B cell (primary cell): ENCODE results near the gene SIRPB2. TPM values are rescaled to one million over a fixed set of nuclear protein-coding genes. Genes with fewer than 3 reads are reported as not detected.

ENCODE experiments used
- ATAC-seq: fragments of 200-7000 bp; cut with Tn5 transposase; one replicate; pipeline ENCODE4 v1.10.0; 2021; ENCODE audit warnings: low read depth, mild to moderate bottlenecking, moderate number of reproducible peaks, moderate library complexity
- CTCF ChIA-PET: fragments of 350-600 bp; sonication (Branson Sonifier 250); formaldehyde crosslinking; loops from one replicate; lab custom pipeline; 2021; ENCODE audit warnings: antibody characterized with exemption, inconsistent platforms; lab: Charles Lee
- POLR2A ChIA-PET: fragments of 350-600 bp; sonication (Branson Sonifier 250); formaldehyde crosslinking; loops from one replicate; lab custom pipeline; 2021; ENCODE audit warnings: antibody characterized with exemption; lab: Charles Lee
- DNase-seq: peaks from one replicate; pipeline ENCODE4 v3.0.0; 2013
- H2AFZ ChIP-seq: 2 replicates; pipeline ENCODE4 v1.6.1; 2012; ENCODE audit warnings: mild to moderate bottlenecking, low read depth, low read length; ENCODE audit not compliant: insufficient read depth, poor library complexity, severe bottlenecking
- H3K27ac ChIP-seq, 2 donors: 1 replicate in 1 of 2; 2 replicates in 1 of 2; pipeline ENCODE4 v1.5.1; 2012 to 2013; ENCODE audit warnings: low read length in 2 of 2, mild to moderate bottlenecking in 2 of 2, moderate library complexity in 1 of 2
- H3K27me3 ChIP-seq, 4 experiments: fragments of 200-600 bp in 1 of 4; sonication (generic) in 1 of 4; replicated peaks in 1 of 4; 1 replicate in 2 of 4; 2 replicates in 2 of 4; pipeline versions ENCODE4 v1.6.1 to v1.7.0; 2013 to 2016; ENCODE audit warnings: low read length in 3 of 4, mild to moderate bottlenecking in 2 of 4, mixed read lengths in 1 of 4, moderate library complexity in 1 of 4; ENCODE audit not compliant: insufficient read depth in 4 of 4, control insufficient read depth in 3 of 4; ENCODE audit errors: control extremely low read depth in 1 of 4
- H3K36me3 ChIP-seq, 2 experiments: replicated peaks in 1 of 2; 1 replicate in 1 of 2; 2 replicates in 1 of 2; pipeline versions ENCODE4 v1.6.1 to v1.7.1; 2013; ENCODE audit warnings: low read length in 1 of 2; ENCODE audit not compliant: insufficient read depth in 2 of 2, control insufficient read depth in 1 of 2; ENCODE audit errors: control extremely low read depth in 1 of 2, extremely low read depth in 1 of 2
- H3K4me1 ChIP-seq, 2 donors: fragments of 200-600 bp in 1 of 2; sonication (generic) in 1 of 2; 1 replicate in 1 of 2; 2 replicates in 1 of 2; pipeline versions ENCODE4 v1.5.1 to v1.6.1; 2013 to 2017; ENCODE audit warnings: low read length in 2 of 2; ENCODE audit not compliant: control insufficient read depth in 2 of 2, insufficient read depth in 2 of 2
- H3K4me2 ChIP-seq: replicated peaks from 2 replicates; pipeline ENCODE3; 2012; ENCODE audit warnings: mild to moderate bottlenecking, low read depth, low read length; ENCODE audit not compliant: poor library complexity, severe bottlenecking
- H3K4me3 ChIP-seq, 5 experiments: fragments of 200-600 bp in 1 of 5; sonication (generic) in 1 of 5; 1 replicate in 3 of 5; 2 replicates in 2 of 5; pipeline versions ENCODE4 v1.5.1 to v1.7.0; 2011 to 2016; ENCODE audit warnings: low read length in 4 of 5, mild to moderate bottlenecking in 4 of 5, low read depth in 2 of 5, control low read depth in 1 of 5, moderate library complexity in 1 of 5; ENCODE audit not compliant: insufficient read depth in 1 of 5; ENCODE audit errors: control extremely low read depth in 1 of 5, extremely low read depth in 1 of 5
- H3K79me2 ChIP-seq: fragments of 200-600 bp; sonication (generic); one replicate; pipeline ENCODE4 v1.6.0; 2016; ENCODE audit warnings: low read length; ENCODE audit not compliant: control insufficient read depth, insufficient read depth
- H3K9ac ChIP-seq: fragments of 200-600 bp; sonication (generic); 2 replicates; pipeline ENCODE4 v1.6.1; 2017; ENCODE audit warnings: mild to moderate bottlenecking, low read length, moderate library complexity
- H3K9me3 ChIP-seq, 3 donors: one replicate each; pipeline versions ENCODE4 v1.6.1 to v1.7.1; 2013; ENCODE audit warnings: low read length in 2 of 3; ENCODE audit not compliant: control insufficient read depth in 2 of 3, insufficient read depth in 1 of 3; ENCODE audit errors: control extremely low read depth in 1 of 3
- H4K20me1 ChIP-seq: 2 replicates; pipeline ENCODE4 v1.6.0; 2012; ENCODE audit warnings: mild to moderate bottlenecking, low read length; ENCODE audit not compliant: insufficient read depth, control insufficient read depth, poor library complexity, severe bottlenecking
- H3K27ac Mint-ChIP-seq: one replicate; pipeline ENCODE4 v1.8.0; 2021; ENCODE audit warnings: mixed read lengths
- H3K27me3 Mint-ChIP-seq: one replicate; pipeline ENCODE4 v1.8.0; 2021; ENCODE audit warnings: mixed read lengths
- H3K4me1 Mint-ChIP-seq: one replicate; pipeline ENCODE4 v1.8.0; 2021; ENCODE audit warnings: mixed read lengths
- H3K4me3 Mint-ChIP-seq: one replicate; pipeline ENCODE4 v1.8.0; 2021; ENCODE audit warnings: mixed read lengths
- H3K9me3 Mint-ChIP-seq: one replicate; pipeline ENCODE4 v1.8.0; 2022; ENCODE audit warnings: mixed read lengths; ENCODE audit not compliant: insufficient read depth
- CTCF ChIP-seq: fragments of 200-600 bp; IDR thresholded peaks from one replicate; pipeline ENCODE4 v1.8.0; 2022; ENCODE audit warnings: antibody characterized with exemption, mild to moderate bottlenecking
- EZH2 ChIP-seq: IDR thresholded peaks from 2 replicates; pipeline ENCODE4 v1.6.1; 2012; ENCODE audit warnings: borderline replicate concordance, low read depth, mild to moderate bottlenecking, moderate library complexity, low read length; ENCODE audit not compliant: insufficient read depth, poor library complexity, severe bottlenecking
- intact Hi-C: fragments of 100-400 bp; cut with micrococcal nuclease; formaldehyde crosslinking; loops from one replicate; pipeline ENCODE4 v1.10.0; 2022
- polyA plus RNA-seq: library from polyadenylated mRNA; depleted of rRNA; stranded (reverse); fragments of >200 nt; gene quantifications from 2 replicates; pipeline ENCODE4 v1.2.3, GENCODE V29; 2012
- total RNA-seq, 2 donors: library from RNA; stranded (reverse); fragments of 120-200 nt in 1 of 2; gene quantifications; 1 replicate in 1 of 2; 2 replicates in 1 of 2; pipeline versions ENCODE4 v1.2.3 to v1.2.4, GENCODE V29; 2013 to 2022

SIRPB2 gene
- total and polyA plus RNA-seq, 2 donors (not counting 1 experiment from before 2014, with no cell fraction given), result 0.51 TPM; not detected in 1

- ChIA-PET CTCF (interaction anchor here (1.0 kb wide), 1 partner anchor 24 kb away, joined by 7 read pairs; no protein-coding TSS in a partner anchor), POLR2A (interaction anchor here (0.6 kb wide), 1 partner anchor 266 kb away, joined by 3 read pairs; no protein-coding TSS in a partner anchor)
- DNase-seq, result no peak
- Histone ChIP-seq H3K9me3 (peaks cover 0 to 3% (median 0%) of the 10 kb centered on the region in 3 donors), H3K4me1 (peaks cover 3 to 12% of the 10 kb centered on the region in 2 donors), H3K4me3 (no peak overlapping the region), H3K27me3 (no peaks in the 10 kb centered on the region), H2AFZ (no peak overlapping the region), H3K79me2 (no peaks in the 10 kb centered on the region), H3K9ac (no peak overlapping the region), H3K4me2 (no peak overlapping the region), H3K36me3 (no peaks in the 10 kb centered on the region), H4K20me1 (no peaks in the 10 kb centered on the region), H3K27ac (no peak overlapping the region)
- H3K4me3 Mint-ChIP-seq, result no peak overlapping the region
- no peak overlapping the region for H3K27ac Mint-ChIP-seq
- H3K27me3 Mint-ChIP-seq, result no peaks in the 10 kb centered on the region
- intact Hi-C loops, result no loop called here
- no peak for ATAC-seq
- H3K4me1 Mint-ChIP-seq, result peaks cover 16% of the 10 kb centered on the region
- no peak for TF ChIP-seq EZH2
- no peak for TF ChIP-seq CTCF
- H3K9me3 Mint-ChIP-seq, result no peaks in the 10 kb centered on the region
These were observed 36.7 kb upstream of the SIRPB2 start for GRCh38 chr20:1527923-1528322.

- Histone ChIP-seq H3K27me3 (peaks cover 0 to 1% (median 0%) of the 10 kb centered on the region in 4 experiments), H2AFZ (no peak overlapping the region), H3K4me3 (no peak overlapping the region), H3K9me3 (peaks cover 0 to 3% (median 0%) of the 10 kb centered on the region in 3 donors), H3K4me2 (no peak overlapping the region), H4K20me1 (no peaks in the 10 kb centered on the region), H3K36me3 (no peaks in the 10 kb centered on the region), H3K27ac (no peak overlapping the region), H3K9ac (no peak overlapping the region), H3K4me1 (peaks cover 3 to 12% of the 10 kb centered on the region in 2 donors), H3K79me2 (no peaks in the 10 kb centered on the region)
- CTCF ChIA-PET, result no interaction called here
- H3K4me1 Mint-ChIP-seq, result peaks cover 16% of the 10 kb centered on the region
- POLR2A ChIA-PET, result no interaction called here
- H3K27ac Mint-ChIP-seq, result no peak overlapping the region
- ATAC-seq, result no peak
- TF ChIP-seq EZH2, result no peak
- no peak for TF ChIP-seq CTCF
- no peaks in the 10 kb centered on the region for H3K27me3 Mint-ChIP-seq
- H3K9me3 Mint-ChIP-seq, result no peaks in the 10 kb centered on the region
- no peak overlapping the region for H3K4me3 Mint-ChIP-seq
- intact Hi-C loops, result no loop called here
- DNase-seq, result no peak
These were observed 35.7 kb upstream of the SIRPB2 start for GRCh38 chr20:1526896-1527295.
